ENCODE results near the gene CCS. TPM values are rescaled to one million over a fixed set of nuclear protein-coding genes. Genes with fewer than 3 reads are reported as not detected.

Gene CCS
- total and polyA plus RNA-seq, 9 of the 15 experiments (the other 6 are each of a cell fraction or from before 2014, with no cell fraction given): 1.1 to 46.6 (median 26.8) TPM

DNA sequence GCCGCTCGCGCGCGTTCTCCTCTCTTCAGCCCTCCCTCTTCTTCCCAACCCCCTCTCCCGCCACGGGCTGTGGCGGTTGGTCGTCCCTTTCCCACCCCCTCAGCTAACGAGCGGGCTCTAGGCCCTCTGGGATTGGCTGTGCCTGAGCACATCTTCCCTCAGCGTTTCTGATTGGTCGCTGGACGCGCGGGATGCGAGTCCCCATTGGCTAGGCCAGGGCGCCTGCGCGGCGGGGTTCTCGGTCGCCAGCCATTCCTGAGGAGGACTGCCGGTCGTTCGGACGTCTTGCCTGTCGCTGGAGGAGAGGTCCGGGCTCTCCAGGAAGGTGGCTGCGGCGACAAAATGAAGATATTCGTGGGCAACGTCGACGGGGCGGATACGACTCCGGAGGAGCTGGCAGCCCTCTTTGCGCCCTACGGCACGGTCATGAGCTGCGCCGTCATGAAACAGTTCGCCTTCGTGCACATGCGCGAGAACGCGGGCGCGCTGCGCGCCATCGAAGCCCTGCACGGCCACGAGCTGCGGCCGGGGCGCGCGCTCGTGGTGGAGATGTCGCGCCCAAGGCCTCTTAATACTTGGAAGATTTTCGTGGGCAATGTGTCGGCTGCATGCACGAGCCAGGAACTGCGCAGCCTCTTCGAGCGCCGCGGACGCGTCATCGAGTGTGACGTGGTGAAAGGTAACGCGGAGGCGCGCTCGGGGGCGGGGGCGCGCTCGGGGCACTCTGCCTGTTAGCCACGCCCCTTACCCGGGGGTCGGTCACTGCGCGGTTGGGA, 23.6 kb downstream of the CCS start, which contains the start of gene RBM14 (continued):
- TF ChIP-seq SP1 (CRISPR knock-in tag; IDR thresholded peaks at IDR 0.05) (peak; percentile 85), ZNF444 (CRISPR knock-in tag; IDR thresholded peaks at IDR 0.05) (no peak), CHD4 (IDR thresholded peaks at IDR 0.05; ENCODE audit: insufficient read depth, insufficient replicate concordance, low read depth, low read length, poor library complexity, severe bottlenecking) (no peak), GATAD2A (IDR thresholded peaks at IDR 0.05) (no peak), RNF2 (IDR thresholded peaks at IDR 0.05) (peak; percentile 84), NCOR1 (IDR thresholded peaks at IDR 0.05) (peak; percentile 59), RAD21 (CRISPR knock-in tag; conservative IDR thresholded peaks at IDR 0.05 in 1 of 2, IDR thresholded peaks at IDR 0.05 in 1 of 2) (0 out of 4 replicates have a peak, but pooled peaks have one; percentile 4 to 8), CHD2 (IDR thresholded peaks at IDR 0.05; ENCODE audit: low read depth, low read length) (peak; percentile 82), ETV1 (tag; conservative IDR thresholded peaks at IDR 0.05; ENCODE audit: low read depth) (0 out of 2 replicates have a peak, but pooled peaks have one; percentile 24), RFX1 (IDR thresholded peaks at IDR 0.05) (no peak), ZFX (CRISPR knock-in tag; IDR thresholded peaks at IDR 0.05) (peak; percentile 75)
- TF ChIP-seq, protein P1, sequence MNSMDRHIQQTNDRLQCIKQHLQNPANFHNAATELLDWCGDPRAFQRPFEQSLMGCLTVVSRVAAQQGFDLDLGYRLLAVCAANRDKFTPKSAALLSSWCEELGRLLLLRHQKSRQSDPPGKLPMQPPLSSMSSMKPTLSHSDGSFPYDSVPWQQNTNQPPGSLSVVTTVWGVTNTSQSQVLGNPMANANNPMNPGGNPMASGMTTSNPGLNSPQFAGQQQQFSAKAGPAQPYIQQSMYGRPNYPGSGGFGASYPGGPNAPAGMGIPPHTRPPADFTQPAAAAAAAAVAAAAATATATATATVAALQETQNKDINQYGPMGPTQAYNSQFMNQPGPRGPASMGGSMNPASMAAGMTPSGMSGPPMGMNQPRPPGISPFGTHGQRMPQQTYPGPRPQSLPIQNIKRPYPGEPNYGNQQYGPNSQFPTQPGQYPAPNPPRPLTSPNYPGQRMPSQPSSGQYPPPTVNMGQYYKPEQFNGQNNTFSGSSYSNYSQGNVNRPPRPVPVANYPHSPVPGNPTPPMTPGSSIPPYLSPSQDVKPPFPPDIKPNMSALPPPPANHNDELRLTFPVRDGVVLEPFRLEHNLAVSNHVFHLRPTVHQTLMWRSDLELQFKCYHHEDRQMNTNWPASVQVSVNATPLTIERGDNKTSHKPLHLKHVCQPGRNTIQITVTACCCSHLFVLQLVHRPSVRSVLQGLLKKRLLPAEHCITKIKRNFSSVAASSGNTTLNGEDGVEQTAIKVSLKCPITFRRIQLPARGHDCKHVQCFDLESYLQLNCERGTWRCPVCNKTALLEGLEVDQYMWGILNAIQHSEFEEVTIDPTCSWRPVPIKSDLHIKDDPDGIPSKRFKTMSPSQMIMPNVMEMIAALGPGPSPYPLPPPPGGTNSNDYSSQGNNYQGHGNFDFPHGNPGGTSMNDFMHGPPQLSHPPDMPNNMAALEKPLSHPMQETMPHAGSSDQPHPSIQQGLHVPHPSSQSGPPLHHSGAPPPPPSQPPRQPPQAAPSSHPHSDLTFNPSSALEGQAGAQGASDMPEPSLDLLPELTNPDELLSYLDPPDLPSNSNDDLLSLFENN (IDR thresholded peaks at IDR 0.05; ENCODE audit: low read depth in 2 of 2, low read length in 2 of 2): peak in 1 of 2 experiments; percentile 37; a peak in 2 of 4 replicates
- TF ChIP-seq, protein P2, sequence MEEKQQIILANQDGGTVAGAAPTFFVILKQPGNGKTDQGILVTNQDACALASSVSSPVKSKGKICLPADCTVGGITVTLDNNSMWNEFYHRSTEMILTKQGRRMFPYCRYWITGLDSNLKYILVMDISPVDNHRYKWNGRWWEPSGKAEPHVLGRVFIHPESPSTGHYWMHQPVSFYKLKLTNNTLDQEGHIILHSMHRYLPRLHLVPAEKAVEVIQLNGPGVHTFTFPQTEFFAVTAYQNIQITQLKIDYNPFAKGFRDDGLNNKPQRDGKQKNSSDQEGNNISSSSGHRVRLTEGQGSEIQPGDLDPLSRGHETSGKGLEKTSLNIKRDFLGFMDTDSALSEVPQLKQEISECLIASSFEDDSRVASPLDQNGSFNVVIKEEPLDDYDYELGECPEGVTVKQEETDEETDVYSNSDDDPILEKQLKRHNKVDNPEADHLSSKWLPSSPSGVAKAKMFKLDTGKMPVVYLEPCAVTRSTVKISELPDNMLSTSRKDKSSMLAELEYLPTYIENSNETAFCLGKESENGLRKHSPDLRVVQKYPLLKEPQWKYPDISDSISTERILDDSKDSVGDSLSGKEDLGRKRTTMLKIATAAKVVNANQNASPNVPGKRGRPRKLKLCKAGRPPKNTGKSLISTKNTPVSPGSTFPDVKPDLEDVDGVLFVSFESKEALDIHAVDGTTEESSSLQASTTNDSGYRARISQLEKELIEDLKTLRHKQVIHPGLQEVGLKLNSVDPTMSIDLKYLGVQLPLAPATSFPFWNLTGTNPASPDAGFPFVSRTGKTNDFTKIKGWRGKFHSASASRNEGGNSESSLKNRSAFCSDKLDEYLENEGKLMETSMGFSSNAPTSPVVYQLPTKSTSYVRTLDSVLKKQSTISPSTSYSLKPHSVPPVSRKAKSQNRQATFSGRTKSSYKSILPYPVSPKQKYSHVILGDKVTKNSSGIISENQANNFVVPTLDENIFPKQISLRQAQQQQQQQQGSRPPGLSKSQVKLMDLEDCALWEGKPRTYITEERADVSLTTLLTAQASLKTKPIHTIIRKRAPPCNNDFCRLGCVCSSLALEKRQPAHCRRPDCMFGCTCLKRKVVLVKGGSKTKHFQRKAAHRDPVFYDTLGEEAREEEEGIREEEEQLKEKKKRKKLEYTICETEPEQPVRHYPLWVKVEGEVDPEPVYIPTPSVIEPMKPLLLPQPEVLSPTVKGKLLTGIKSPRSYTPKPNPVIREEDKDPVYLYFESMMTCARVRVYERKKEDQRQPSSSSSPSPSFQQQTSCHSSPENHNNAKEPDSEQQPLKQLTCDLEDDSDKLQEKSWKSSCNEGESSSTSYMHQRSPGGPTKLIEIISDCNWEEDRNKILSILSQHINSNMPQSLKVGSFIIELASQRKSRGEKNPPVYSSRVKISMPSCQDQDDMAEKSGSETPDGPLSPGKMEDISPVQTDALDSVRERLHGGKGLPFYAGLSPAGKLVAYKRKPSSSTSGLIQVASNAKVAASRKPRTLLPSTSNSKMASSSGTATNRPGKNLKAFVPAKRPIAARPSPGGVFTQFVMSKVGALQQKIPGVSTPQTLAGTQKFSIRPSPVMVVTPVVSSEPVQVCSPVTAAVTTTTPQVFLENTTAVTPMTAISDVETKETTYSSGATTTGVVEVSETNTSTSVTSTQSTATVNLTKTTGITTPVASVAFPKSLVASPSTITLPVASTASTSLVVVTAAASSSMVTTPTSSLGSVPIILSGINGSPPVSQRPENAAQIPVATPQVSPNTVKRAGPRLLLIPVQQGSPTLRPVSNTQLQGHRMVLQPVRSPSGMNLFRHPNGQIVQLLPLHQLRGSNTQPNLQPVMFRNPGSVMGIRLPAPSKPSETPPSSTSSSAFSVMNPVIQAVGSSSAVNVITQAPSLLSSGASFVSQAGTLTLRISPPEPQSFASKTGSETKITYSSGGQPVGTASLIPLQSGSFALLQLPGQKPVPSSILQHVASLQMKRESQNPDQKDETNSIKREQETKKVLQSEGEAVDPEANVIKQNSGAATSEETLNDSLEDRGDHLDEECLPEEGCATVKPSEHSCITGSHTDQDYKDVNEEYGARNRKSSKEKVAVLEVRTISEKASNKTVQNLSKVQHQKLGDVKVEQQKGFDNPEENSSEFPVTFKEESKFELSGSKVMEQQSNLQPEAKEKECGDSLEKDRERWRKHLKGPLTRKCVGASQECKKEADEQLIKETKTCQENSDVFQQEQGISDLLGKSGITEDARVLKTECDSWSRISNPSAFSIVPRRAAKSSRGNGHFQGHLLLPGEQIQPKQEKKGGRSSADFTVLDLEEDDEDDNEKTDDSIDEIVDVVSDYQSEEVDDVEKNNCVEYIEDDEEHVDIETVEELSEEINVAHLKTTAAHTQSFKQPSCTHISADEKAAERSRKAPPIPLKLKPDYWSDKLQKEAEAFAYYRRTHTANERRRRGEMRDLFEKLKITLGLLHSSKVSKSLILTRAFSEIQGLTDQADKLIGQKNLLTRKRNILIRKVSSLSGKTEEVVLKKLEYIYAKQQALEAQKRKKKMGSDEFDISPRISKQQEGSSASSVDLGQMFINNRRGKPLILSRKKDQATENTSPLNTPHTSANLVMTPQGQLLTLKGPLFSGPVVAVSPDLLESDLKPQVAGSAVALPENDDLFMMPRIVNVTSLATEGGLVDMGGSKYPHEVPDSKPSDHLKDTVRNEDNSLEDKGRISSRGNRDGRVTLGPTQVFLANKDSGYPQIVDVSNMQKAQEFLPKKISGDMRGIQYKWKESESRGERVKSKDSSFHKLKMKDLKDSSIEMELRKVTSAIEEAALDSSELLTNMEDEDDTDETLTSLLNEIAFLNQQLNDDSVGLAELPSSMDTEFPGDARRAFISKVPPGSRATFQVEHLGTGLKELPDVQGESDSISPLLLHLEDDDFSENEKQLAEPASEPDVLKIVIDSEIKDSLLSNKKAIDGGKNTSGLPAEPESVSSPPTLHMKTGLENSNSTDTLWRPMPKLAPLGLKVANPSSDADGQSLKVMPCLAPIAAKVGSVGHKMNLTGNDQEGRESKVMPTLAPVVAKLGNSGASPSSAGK (IDR thresholded peaks at IDR 0.05): peak; percentile 84
